IPS-18a (cell line): ENCODE results near the gene SEPSECS.

Experiments
- H3K27ac ChIP-seq: one replicate; pipeline ENCODE4 v1.5.1; 2013; ENCODE audit warnings: low read length
- H3K27me3 ChIP-seq: one replicate; pipeline ENCODE4 v1.6.1; 2013; ENCODE audit warnings: mild to moderate bottlenecking, low read length; ENCODE audit not compliant: control insufficient read depth, insufficient read depth
- H3K36me3 ChIP-seq: one replicate; pipeline ENCODE4 v1.6.1; 2013; ENCODE audit warnings: low read depth, low read length; ENCODE audit not compliant: control insufficient read depth
- H3K4me1 ChIP-seq: one replicate; pipeline ENCODE4 v1.6.1; 2013; ENCODE audit warnings: low read depth, low read length; ENCODE audit not compliant: control insufficient read depth
- H3K4me3 ChIP-seq: one replicate; pipeline ENCODE4 v1.5.1; 2013; ENCODE audit warnings: low read length
- H3K9ac ChIP-seq: one replicate; pipeline ENCODE4 v1.6.1; 2013; ENCODE audit warnings: mild to moderate bottlenecking, low read length, moderate library complexity
- H3K9me3 ChIP-seq: one replicate; pipeline ENCODE4 v1.6.1; 2013; ENCODE audit warnings: low read depth, low read length; ENCODE audit not compliant: control insufficient read depth

The SEPSECS gene

GRCh38 chr4:25120146-25120940, 39.9 kb downstream of the SEPSECS start:
- Histone ChIP-seq H3K4me1 (no peaks in the 10 kb centered on the region), H3K9me3 (no peaks in the 10 kb centered on the region), H3K36me3 (no peaks in the 10 kb centered on the region)

GRCh38 chr4:25117716-25118472, 42.4 kb downstream of the SEPSECS start:
- no peak overlapping the region for H3K27ac ChIP-seq
- no peaks in the 10 kb centered on the region for H3K9me3 ChIP-seq
- H3K4me1 ChIP-seq: peaks cover 4% of the 10 kb centered on the region
- no peak overlapping the region for H3K9ac ChIP-seq
- no peaks in the 10 kb centered on the region for H3K36me3 ChIP-seq
- no peak overlapping the region for H3K4me3 ChIP-seq
- H3K27me3 ChIP-seq: no peaks in the 10 kb centered on the region

More at GRCh38 chr4:25120146-25120940, 39.9 kb downstream of the SEPSECS start:
- no peak overlapping the region for H3K4me3 ChIP-seq
- no peak overlapping the region for H3K9ac ChIP-seq
- H3K27ac ChIP-seq: no peak overlapping the region
- no peaks in the 10 kb centered on the region for H3K27me3 ChIP-seq

- peaks cover 4% of the 10 kb centered on the region for H3K4me1 ChIP-seq
- H3K27ac ChIP-seq: no peak overlapping the region
- H3K27me3 ChIP-seq: no peaks in the 10 kb centered on the region
- no peaks in the 10 kb centered on the region for H3K36me3 ChIP-seq
- H3K9ac ChIP-seq: no peak overlapping the region
- no peak overlapping the region for H3K4me3 ChIP-seq
- H3K9me3 ChIP-seq: no peaks in the 10 kb centered on the region
These were observed 43.0 kb downstream of the SEPSECS start for GRCh38 chr4:25117274-25117673.

- Histone ChIP-seq H3K4me1 (peaks cover 4% of the 10 kb centered on the region), H3K36me3 (no peaks in the 10 kb centered on the region), H3K4me3 (no peak overlapping the region)
These were observed 46.0 kb downstream of the SEPSECS start for GRCh38 chr4:25113915-25114904.

GRCh38 chr4:25112995-25113380, 47.3 kb downstream of the SEPSECS start:
- H3K4me3 ChIP-seq: no peak overlapping the region
- H3K36me3 ChIP-seq: no peaks in the 10 kb centered on the region
- H3K27me3 ChIP-seq: no peaks in the 10 kb centered on the region
- no peak overlapping the region for H3K9ac ChIP-seq
- H3K27ac ChIP-seq: no peak overlapping the region
- H3K4me1 ChIP-seq: peaks cover 4% of the 10 kb centered on the region
- no peaks in the 10 kb centered on the region for H3K9me3 ChIP-seq

More at GRCh38 chr4:25113915-25114904, 46.0 kb downstream of the SEPSECS start:
- Histone ChIP-seq H3K27ac (no peak overlapping the region), H3K27me3 (no peaks in the 10 kb centered on the region), H3K9me3 (no peaks in the 10 kb centered on the region), H3K9ac (no peak overlapping the region)

GRCh38 chr4:25112366-25112994, 47.8 kb downstream of the SEPSECS start:
- no peaks in the 10 kb centered on the region for H3K9me3 ChIP-seq
- H3K4me1 ChIP-seq: peaks cover 4% of the 10 kb centered on the region
- H3K36me3 ChIP-seq: no peaks in the 10 kb centered on the region
- no peak overlapping the region for H3K27ac ChIP-seq
- H3K4me3 ChIP-seq: no peak overlapping the region
- H3K27me3 ChIP-seq: no peaks in the 10 kb centered on the region
- no peak overlapping the region for H3K9ac ChIP-seq

- H3K4me3 ChIP-seq: no peak overlapping the region
- peaks cover 4% of the 10 kb centered on the region for H3K4me1 ChIP-seq
- H3K9ac ChIP-seq: no peak overlapping the region
- H3K9me3 ChIP-seq: no peaks in the 10 kb centered on the region
- H3K27me3 ChIP-seq: no peaks in the 10 kb centered on the region
- H3K36me3 ChIP-seq: no peaks in the 10 kb centered on the region
- H3K27ac ChIP-seq: no peak overlapping the region
These were observed 48.5 kb downstream of the SEPSECS start for GRCh38 chr4:25111648-25112196.

GRCh38 chr4:25110527-25111329, 49.5 kb downstream of the SEPSECS start:
- no peak overlapping the region for H3K9ac ChIP-seq
- no peak overlapping the region for H3K27ac ChIP-seq
- peaks cover 4% of the 10 kb centered on the region for H3K4me1 ChIP-seq
- H3K4me3 ChIP-seq: no peak overlapping the region
- H3K27me3 ChIP-seq: no peaks in the 10 kb centered on the region
- H3K9me3 ChIP-seq: no peaks in the 10 kb centered on the region
- H3K36me3 ChIP-seq: no peaks in the 10 kb centered on the region

GRCh38 chr4:25109511-25109910, 50.7 kb downstream of the SEPSECS start:
- Histone ChIP-seq H3K36me3 (no peaks in the 10 kb centered on the region), H3K9me3 (no peaks in the 10 kb centered on the region), H3K27me3 (no peaks in the 10 kb centered on the region)

GRCh38 chr4:25108556-25108955, 51.7 kb downstream of the SEPSECS start:
- Histone ChIP-seq H3K27ac (no peak overlapping the region), H3K27me3 (no peaks in the 10 kb centered on the region), H3K4me3 (no peak overlapping the region), H3K36me3 (no peaks in the 10 kb centered on the region), H3K9me3 (no peaks in the 10 kb centered on the region), H3K9ac (no peak overlapping the region), H3K4me1 (no peaks in the 10 kb centered on the region)

More at GRCh38 chr4:25109511-25109910, 50.7 kb downstream of the SEPSECS start:
- Histone ChIP-seq H3K4me1 (peaks cover 4% of the 10 kb centered on the region), H3K4me3 (no peak overlapping the region), H3K9ac (no peak overlapping the region), H3K27ac (no peak overlapping the region)
